WTC11 (cell line): ENCODE data around the gene FBLN7. TPM values are rescaled to one million over a fixed set of nuclear protein-coding genes. Genes with fewer than 3 reads are reported as not detected.

ENCODE experiments used
- ATAC-seq: fragments of 200-7000 bp; cut with Tn5 transposase; 2 replicates; pipeline ENCODE4 v1.10.0; 2021; ENCODE audit warnings: mild to moderate bottlenecking, moderate library complexity
- CTCF ChIA-PET: fragments of 300-600 bp; sonication (Branson Sonifier 250); formaldehyde crosslinking; loops from one replicate; lab custom pipeline; 2021; ENCODE audit warnings: antibody characterized with exemption; lab: Charles Lee
- POLR2A ChIA-PET: fragments of 350-600 bp; sonication (Branson Sonifier 250); formaldehyde crosslinking; loops from one replicate; lab custom pipeline; 2021; ENCODE audit warnings: antibody characterized with exemption; lab: Charles Lee
- DNase-seq: peaks from one replicate; pipeline ENCODE4 v3.0.0; 2021; ENCODE audit warnings: low spot score
- H3K27ac Mint-ChIP-seq: 2 replicates; pipeline ENCODE4 v1.8.0; 2021; ENCODE audit warnings: mixed read lengths
- H3K27me3 Mint-ChIP-seq: 2 replicates; pipeline ENCODE4 v1.8.0; 2021; ENCODE audit warnings: low read depth, mild to moderate bottlenecking, moderate library complexity, mixed read lengths
- H3K36me3 Mint-ChIP-seq: 2 replicates; pipeline ENCODE4 v1.8.0; 2021; ENCODE audit warnings: mixed read lengths
- H3K4me1 Mint-ChIP-seq: 2 replicates; pipeline ENCODE4 v1.8.0; 2022; ENCODE audit warnings: mixed read lengths
- H3K4me3 Mint-ChIP-seq: 2 replicates; pipeline ENCODE4 v1.8.0; 2021; ENCODE audit warnings: mild to moderate bottlenecking, moderate library complexity, mixed read lengths
- H3K9me3 Mint-ChIP-seq: 2 replicates; pipeline ENCODE4 v1.8.0; 2021; ENCODE audit warnings: mixed read lengths
- CDX4 ChIP-seq: fragments of 250-450 bp; sonication (Bioruptor Pico); IDR thresholded peaks from 2 replicates; pipeline ENCODE4 v1.9.0; 2021; ENCODE audit warnings: moderate library complexity, mild to moderate bottlenecking, inconsistent platforms, borderline replicate concordance
- E2F4 ChIP-seq: sonication (generic); formaldehyde crosslinking; IDR thresholded peaks from 2 replicates; pipeline ENCODE4 v1.8.1; 2022; ENCODE audit warnings: low read depth, mild to moderate bottlenecking, moderate library complexity, missing genetic modification reagents, borderline replicate concordance
- ESRRA ChIP-seq: sonication (generic); formaldehyde crosslinking; IDR thresholded peaks from 2 replicates; pipeline ENCODE4 v1.8.1; 2022; ENCODE audit warnings: mild to moderate bottlenecking, missing genetic modification reagents, borderline replicate concordance
- ETV6 ChIP-seq: sonication (generic); formaldehyde crosslinking; IDR thresholded peaks from 2 replicates; pipeline ENCODE4 v1.8.1; 2022; ENCODE audit warnings: mild to moderate bottlenecking, missing genetic modification reagents
- FOXP4 ChIP-seq: sonication (generic); formaldehyde crosslinking; IDR thresholded peaks from 2 replicates; pipeline ENCODE4 v1.8.0; 2022; ENCODE audit warnings: mild to moderate bottlenecking, missing genetic modification reagents
- JAZF1 ChIP-seq: fragments of 250-450 bp; sonication (Bioruptor Pico); IDR thresholded peaks from 2 replicates; pipeline ENCODE4 v1.9.0; 2021; ENCODE audit warnings: moderate library complexity, mild to moderate bottlenecking, inconsistent platforms
- JUN ChIP-seq: sonication (generic); formaldehyde crosslinking; IDR thresholded peaks from 2 replicates; pipeline ENCODE4 v1.8.0; 2023; ENCODE audit warnings: mild to moderate bottlenecking, missing genetic modification reagents
- MAX ChIP-seq: sonication (generic); formaldehyde crosslinking; IDR thresholded peaks from 2 replicates; pipeline ENCODE4 v1.8.0; 2022; ENCODE audit warnings: mild to moderate bottlenecking, missing genetic modification reagents
- MLX ChIP-seq: sonication (generic); formaldehyde crosslinking; IDR thresholded peaks from 2 replicates; pipeline ENCODE4 v1.8.1; 2023; ENCODE audit warnings: mild to moderate bottlenecking, missing genetic modification reagents, moderate library complexity
- MYBL2 ChIP-seq: sonication (generic); formaldehyde crosslinking; IDR thresholded peaks from 2 replicates; pipeline ENCODE4 v1.8.1; 2023; ENCODE audit warnings: mild to moderate bottlenecking, moderate library complexity, missing genetic modification reagents
- PRDM15 ChIP-seq: sonication (generic); formaldehyde crosslinking; IDR thresholded peaks from 2 replicates; pipeline ENCODE4 v1.8.0; 2022; ENCODE audit warnings: missing genetic modification reagents
- PREB ChIP-seq: sonication (generic); formaldehyde crosslinking; IDR thresholded peaks from 2 replicates; pipeline ENCODE4 v1.8.1; 2022; ENCODE audit warnings: mild to moderate bottlenecking, missing genetic modification reagents, moderate library complexity, borderline replicate concordance
- RELA ChIP-seq: sonication (generic); formaldehyde crosslinking; IDR thresholded peaks from 2 replicates; pipeline ENCODE4 v1.8.1; 2022; ENCODE audit warnings: missing genetic modification reagents, mild to moderate bottlenecking, borderline replicate concordance
- TEAD4 ChIP-seq: sonication (generic); formaldehyde crosslinking; IDR thresholded peaks from 2 replicates; pipeline ENCODE4 v1.8.0; 2022; ENCODE audit warnings: mild to moderate bottlenecking, missing genetic modification reagents
- ZMAT4 ChIP-seq: fragments of 250-450 bp; sonication (Bioruptor Pico); IDR thresholded peaks from 2 replicates; pipeline ENCODE4 v1.9.0; 2021; ENCODE audit warnings: mild to moderate bottlenecking
- ZNF121 ChIP-seq: sonication (generic); formaldehyde crosslinking; IDR thresholded peaks from 2 replicates; pipeline ENCODE4 v1.8.0; 2023; ENCODE audit warnings: missing genetic modification reagents
- ZNF416 ChIP-seq: fragments of 250-450 bp; sonication (Bioruptor Pico); IDR thresholded peaks from 2 replicates; pipeline ENCODE4 v1.9.0; 2021; ENCODE audit warnings: mild to moderate bottlenecking, inconsistent platforms
- ZNF532 ChIP-seq: fragments of 250-450 bp; sonication (Bioruptor Pico); IDR thresholded peaks from 2 replicates; pipeline ENCODE4 v1.9.0; 2021; ENCODE audit warnings: mild to moderate bottlenecking, borderline replicate concordance
- ZNF671 ChIP-seq: fragments of 250-450 bp; sonication (Bioruptor Pico); IDR thresholded peaks from 2 replicates; pipeline ENCODE4 v1.8.0; 2021; ENCODE audit warnings: mild to moderate bottlenecking
- total RNA-seq: library from RNA; stranded (reverse); gene quantifications from 3 replicates; pipeline ENCODE4 v1.2.3, GENCODE V29; 2021

FBLN7 gene
- total RNA-seq, 1 experiment from 2014 or later: 0.55 TPM

- ATAC-seq (no peak), DNase-seq (no peak)
- no peaks in the 10 kb centered on the region for H3K9me3 Mint-ChIP-seq
- peaks cover 6% of the 10 kb centered on the region for H3K4me1 Mint-ChIP-seq
- TF ChIP-seq FOXP4 (no peak), MYBL2 (CRISPR knock-in tag) (no peak), ZNF671 (CRISPR knock-in tag) (no peak), MLX (CRISPR knock-in tag) (no peak), ESRRA (CRISPR knock-in tag) (no peak), PRDM15 (no peak), E2F4 (no peak), ETV6 (CRISPR knock-in tag) (no peak), CDX4 (CRISPR knock-in tag) (no peak), MAX (CRISPR knock-in tag) (no peak)
- H3K27ac Mint-ChIP-seq: no peak overlapping the region
- H3K36me3 Mint-ChIP-seq: no peaks in the 10 kb centered on the region
- POLR2A ChIA-PET: interaction anchor here (0.6 kb wide), 1 partner anchor 89 kb away, joined by 3 read pairs; no protein-coding TSS in a partner anchor
- H3K27me3 Mint-ChIP-seq: no peaks in the 10 kb centered on the region
- CTCF ChIA-PET: no interaction called here
- H3K4me3 Mint-ChIP-seq: no peak overlapping the region
These were observed 10.3 kb downstream of the FBLN7 start for GRCh38 chr2:112148477-112148876.

GRCh38 chr2:112149194-112149593 lies 11.0 kb downstream of the FBLN7 start:
- H3K9me3 Mint-ChIP-seq: no peaks in the 10 kb centered on the region
- peaks cover 6% of the 10 kb centered on the region for H3K4me1 Mint-ChIP-seq
- ChIA-PET POLR2A (no interaction called here), CTCF (no interaction called here)
- H3K4me3 Mint-ChIP-seq: no peak overlapping the region
- DNase-seq (no peak), ATAC-seq (no peak)
- no peaks in the 10 kb centered on the region for H3K27me3 Mint-ChIP-seq
- no peak overlapping the region for H3K27ac Mint-ChIP-seq
- H3K36me3 Mint-ChIP-seq: no peaks in the 10 kb centered on the region
- TF ChIP-seq JUN (CRISPR knock-in tag) (no peak), MLX (CRISPR knock-in tag) (no peak), ZMAT4 (CRISPR knock-in tag) (no peak), ZNF532 (CRISPR knock-in tag) (no peak), RELA (no peak), JAZF1 (CRISPR knock-in tag) (no peak), ZNF416 (no peak), PREB (CRISPR knock-in tag) (no peak), TEAD4 (no peak), ZNF121 (CRISPR knock-in tag) (no peak)
